ENCODE measurements around the gene SGK1.

The SGK1 gene

DNA sequence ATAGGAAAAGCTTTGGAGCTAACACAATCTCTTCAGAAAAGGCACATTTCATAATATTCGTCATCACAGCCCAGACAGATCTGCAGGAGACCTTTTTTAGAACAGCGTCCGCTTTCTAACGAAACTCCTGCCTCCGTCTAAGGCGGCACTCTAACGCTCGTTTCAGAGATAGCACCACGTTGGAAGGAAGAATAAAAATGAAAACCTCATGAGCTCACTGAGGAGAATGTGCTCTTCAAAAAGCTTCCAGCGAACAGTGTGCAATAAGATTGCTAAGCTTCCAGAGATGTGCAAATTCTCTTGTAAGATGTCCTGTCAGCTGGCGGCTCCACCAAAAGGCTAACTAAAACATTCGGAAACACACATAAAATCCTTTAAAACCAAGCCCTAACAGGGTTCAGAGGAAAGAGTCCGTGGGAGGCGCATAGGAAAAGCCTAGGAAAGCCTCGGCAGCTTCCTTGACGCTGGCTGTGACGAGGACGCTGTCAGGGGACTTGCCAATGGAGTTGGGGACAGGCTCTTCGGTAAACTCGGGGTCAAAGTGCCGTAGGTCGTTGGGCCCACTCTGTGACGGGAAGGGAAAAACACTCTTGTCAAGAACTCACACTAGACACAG lies 147.9 kb downstream of the SGK1 start:
- DNase-seq (ENCODE audit: low read depth) = no peak

DNA sequence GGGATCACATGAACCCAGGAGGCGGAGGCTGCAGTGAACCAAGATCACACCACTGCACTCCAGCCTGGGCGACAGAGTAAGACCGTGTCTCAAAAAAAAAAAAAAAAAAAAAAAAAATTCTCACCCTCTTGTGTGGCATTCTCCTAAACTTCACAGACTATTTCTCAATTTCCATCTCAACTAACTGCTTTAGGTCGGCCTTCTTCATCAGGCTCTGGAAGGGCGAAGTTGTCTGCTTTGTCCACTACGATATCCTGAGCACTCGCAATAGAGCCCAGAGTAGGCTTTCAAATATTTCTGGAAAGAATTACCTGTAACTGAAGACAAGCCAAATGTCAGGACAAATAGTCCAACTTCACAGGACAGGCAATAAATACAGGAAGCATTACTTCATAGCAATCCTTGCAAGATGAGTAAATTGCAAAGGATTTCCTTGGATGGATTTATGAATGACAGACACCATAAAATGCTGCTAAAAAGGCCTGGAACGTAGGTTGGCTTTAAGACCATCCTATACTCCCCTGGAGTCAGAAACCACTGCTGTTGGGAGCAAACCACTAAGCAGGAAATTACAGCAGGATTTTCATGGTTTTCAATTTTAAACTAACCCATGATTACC lies 149.2 kb downstream of the SGK1 start:
- no peak for DNase-seq (ENCODE audit: low read depth)

DNA sequence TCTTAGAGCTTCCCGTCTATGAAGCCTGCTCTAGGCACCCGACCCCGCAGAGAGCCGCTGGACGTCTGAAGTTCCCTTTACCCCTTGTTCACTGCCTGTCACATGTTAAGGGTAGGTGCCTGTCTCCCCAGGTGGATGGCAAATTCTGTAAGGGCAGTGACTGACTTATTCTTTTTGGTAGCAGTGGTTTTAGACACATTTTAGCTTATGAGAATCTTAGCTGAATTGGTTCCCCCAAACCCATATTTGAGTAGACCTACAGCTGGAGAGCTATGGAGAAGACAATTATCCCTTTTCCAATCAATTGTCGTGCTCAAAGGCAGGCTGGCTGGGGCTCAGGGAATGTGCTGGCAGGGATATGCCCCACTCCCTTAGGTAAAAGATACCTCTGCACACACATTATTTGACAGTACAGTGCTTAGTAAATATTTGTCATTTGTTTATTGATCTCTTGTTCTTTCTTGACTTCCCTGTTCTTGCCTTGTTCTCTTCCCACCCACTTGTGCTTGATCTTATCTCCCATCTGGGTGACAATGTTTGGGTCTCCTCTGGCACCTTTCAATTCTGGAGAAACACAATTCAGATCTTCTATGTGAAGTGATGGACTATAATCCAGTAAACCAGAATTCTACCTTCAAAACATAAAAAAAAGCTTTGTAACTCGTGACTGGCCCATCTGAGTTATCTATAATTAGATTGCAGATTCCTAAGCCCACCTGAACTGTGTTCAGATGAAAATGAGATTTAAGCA lies 151.2 kb downstream of the SGK1 start:
- no peak for DNase-seq (ENCODE audit: low read depth)

DNA sequence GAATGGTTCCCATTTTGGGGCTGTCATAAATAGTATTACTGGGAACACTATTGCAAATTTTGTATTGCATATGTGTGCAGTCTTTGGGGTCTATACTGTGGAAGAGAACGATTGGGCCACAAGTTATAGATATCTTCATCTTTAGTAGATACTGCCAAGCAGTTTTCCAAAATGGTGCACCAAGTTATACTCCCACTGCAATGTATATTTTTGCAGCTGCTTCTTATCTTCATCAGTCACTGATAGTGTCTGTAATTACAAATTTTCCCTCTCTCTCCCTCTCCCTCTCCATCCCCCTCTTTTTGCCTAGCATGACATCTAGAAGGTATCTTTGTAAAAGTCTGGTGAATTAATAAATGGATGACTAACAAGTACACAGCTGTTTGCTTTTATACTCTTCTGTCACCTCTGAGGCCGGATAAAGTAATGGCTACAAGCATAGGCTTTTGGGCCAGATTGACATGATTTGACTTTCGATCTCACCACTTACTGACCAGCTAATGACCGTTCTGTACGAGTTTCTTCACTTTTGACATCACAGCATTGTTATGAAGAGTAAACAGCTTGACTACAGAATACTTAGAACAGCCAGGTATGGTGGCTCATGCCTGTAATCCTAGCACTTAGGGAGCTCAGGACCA lies 152.2 kb downstream of the SGK1 start:
- no peak for DNase-seq (ENCODE audit: low read depth)

DNA sequence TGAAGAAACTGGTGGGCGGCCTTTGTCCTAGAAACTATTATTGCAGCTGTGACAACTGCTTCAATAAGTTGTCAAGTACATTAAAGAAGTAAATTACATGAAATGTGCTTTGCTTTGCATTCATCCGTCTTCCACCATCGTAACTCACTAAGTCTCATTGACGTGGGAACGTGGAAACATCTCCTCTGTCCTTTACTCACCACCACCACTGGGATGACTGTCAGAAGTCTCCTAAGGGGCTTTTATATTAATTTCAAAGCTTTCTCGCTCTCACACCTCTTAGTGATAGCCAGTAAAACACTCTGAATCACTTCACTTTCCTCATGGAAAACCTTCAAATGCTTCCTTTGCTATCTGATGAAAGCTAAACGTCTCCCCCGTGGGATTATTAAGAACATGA lies 153.6 kb downstream of the SGK1 start:
- DNase-seq (ENCODE audit: low read depth) = no peak

DNA sequence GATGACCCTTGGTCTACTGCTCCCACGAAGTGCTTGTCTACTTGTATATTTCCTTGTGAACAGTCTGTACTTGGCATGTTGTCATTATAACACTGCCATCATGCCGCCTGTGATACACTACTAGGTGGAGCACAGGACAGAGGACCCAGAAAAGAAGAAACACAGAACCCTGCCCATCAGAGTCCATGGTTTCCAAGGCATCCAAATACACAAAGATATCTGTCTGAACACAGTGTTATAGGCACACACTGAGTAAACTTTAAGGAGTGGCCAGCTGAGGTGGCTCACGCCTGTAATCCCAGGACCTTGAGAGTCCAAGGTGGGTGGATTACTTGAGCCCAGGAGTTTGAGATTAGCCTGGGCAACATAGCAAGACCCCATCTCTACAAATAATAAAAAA lies 155.0 kb downstream of the SGK1 start:
- no peak for DNase-seq (ENCODE audit: low read depth)

DNA sequence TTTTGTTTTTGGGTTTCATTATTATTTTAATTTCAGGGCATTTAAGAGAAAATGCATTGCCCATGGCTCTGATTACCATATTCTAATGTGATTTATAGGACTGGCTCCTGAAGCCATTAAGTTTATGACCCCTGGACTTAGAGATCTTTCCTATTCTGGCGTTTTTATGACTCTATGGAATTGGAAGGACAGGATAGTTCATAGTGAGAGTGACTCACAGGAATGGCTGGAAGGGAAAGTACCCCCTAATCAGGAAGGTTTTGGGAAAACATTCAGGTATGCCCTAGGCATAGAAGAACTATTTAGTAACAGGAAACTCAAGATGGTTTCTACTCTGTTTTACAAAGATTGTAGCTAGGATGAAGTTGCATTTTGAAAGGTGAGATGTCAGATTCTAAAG lies 156.9 kb downstream of the SGK1 start:
- no peak for DNase-seq (ENCODE audit: low read depth)

DNA sequence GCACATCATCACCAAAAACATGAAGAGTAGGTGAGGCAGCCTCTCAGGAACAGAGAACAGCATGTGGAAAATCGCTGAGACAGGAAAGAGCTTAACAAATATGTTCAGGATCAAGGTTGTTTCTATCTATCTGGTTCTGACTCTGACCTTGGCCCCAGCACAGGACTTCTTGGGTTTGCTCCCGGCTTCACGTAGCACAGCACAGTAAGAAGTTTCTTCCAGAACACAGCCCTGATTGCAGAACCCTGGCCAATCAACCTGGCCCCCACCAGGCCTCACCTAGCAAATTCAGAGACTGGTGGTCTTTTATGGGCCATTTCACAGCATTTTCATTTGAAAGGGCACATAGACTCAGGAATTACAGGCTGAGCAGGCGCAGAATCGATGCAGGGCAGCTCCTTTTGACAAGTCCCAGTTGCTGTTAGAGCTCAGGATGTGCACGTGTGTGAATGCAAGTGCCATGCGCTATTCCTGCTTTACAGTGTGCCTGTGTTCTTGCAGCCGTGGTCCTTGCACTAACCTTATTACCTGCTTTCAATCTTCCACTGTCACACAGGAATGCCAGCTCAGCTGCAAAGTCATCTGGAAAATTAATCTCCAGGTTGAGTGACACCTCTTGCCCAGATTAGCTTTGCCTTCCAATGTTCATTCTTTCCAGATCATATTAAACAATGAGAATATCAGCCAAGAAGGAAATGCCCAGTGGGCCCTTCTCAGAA lies 165.0 kb downstream of the SGK1 start:
- no peak for DNase-seq (ENCODE audit: low read depth)

DNA sequence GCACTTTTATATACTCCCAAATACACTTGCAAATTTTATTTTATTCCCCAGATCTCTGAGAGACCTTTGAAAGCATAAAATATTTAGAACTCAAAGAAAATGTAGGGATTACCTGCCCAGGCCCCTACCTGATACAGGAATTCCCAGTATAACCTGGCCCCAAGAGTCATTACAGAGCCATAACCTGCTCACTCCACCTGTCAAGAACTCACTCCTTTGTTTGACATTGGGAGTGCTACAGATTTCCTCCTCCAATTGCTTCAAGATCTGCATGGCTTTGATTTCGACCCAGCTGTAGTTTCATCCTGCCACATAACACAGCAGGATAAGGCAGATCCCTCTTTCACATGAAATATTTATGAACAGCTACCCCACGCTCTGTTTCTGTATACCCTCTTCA lies 169.3 kb downstream of the SGK1 start:
- no peak for DNase-seq (ENCODE audit: low read depth)

DNA sequence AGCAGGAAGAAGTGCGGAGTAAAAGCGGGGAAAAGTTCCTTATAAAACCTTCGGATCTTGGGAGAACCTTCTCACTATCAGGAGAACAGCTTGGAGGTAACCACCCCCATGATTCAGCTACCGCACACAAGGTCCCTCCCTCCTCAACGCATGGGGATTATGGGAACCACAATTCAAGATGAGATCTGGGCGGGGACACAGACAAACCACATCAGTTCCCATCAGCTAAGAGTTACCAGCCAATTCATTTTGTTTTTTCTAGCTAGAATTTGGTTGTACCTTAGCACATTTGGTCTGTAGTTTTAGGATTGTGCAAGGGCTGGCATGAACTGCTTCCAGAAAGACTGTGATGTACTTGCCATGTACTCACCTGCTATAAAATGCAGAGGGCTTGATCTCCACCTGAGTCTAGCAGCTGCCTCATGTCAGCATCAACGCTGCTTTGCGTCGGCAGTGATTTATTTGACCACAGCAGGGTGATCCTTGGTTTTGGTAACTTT lies 170.8 kb downstream of the SGK1 start:
- no peak for DNase-seq (ENCODE audit: low read depth)

DNA sequence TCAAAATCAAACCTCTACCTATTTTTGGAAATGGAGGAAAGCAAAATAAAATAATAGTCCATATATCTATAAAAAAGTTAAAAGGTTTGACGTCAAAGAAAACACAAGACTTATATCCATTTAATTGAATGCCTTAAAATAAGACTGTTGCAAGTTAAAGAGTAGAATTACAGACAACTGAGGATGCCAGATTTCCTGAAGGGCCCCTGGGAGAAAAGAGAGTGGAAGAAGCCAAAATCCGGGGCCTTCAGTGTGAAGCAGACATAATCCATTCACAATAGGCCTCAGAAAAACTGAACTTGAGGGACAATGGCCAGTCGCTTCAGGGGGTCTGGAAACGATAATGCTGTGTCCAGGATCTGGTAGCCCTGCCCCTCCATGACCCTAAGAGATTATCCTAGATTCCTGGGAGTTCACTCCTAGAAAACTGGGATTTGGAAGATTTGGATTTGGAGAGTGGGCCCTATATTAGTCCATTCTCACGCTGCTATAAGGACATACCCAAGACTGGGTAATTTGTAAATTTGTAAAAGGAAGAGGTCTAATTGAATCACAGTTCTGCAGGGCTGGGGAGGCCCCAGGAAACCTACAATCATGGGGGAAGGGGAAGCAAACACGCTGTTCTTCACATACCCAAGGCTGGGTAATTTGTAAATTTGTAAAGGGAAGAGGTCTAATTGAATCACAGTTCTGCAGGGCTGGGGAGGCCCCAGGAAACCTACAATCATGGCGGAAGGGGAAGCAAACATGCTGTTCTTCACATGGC lies 171.5 kb downstream of the SGK1 start:
- DNase-seq (ENCODE audit: low read depth) = no peak

DNA sequence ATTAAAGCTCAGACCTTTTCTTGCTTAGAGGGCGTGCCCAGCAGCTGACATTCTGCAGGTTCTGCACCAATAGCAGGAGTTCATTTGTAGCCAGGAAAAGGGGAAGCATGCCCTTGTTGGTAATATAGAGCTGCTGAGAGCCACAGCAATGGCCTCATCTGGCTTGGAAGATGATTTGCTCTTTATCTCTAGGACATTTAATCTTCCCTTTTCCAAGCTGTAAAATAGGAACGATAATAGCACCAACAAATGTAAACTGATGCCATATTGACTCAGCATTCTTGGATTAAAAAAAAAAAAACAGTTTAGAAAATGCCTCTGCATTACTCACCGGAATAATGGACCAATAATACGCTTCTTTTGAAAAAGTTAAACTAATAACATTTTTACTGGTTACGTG lies 172.1 kb downstream of the SGK1 start:
- no peak for DNase-seq (ENCODE audit: low read depth)

DNA sequence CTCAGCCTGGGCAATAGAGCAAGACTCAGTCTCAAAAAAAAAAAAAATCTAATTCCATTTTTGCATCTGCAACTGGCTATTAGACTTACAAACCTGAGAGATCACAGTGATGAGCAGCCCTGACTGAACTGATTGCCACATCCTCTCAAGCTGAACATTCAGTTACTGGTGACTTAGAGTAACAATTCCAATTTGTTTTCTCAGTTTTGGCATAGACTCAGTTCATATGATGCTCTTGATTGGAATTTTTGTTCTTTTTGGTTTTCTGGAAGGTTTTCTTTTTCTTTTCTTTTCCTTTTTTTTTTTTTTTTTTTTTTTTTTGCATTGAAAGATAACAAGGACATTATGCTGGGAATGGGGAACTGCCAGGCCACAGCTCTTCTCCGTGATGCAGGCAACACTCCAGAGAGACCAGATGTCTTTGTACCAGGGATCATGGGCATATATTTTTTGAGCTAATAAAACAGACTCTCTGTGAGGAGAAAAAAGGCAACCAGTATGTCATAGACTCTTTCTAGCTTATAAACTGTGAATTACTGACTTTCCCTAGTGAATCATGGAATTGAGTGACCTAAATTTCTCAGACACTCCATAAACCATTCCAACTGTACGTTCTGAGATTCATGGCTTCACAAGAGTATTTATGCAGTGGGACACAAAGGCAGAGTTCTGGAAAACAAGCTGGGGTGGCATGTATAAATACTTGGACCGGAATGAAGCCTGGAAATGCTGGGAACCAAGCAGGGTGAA lies 179.5 kb downstream of the SGK1 start:
- no peak for DNase-seq (ENCODE audit: low read depth)

DNA sequence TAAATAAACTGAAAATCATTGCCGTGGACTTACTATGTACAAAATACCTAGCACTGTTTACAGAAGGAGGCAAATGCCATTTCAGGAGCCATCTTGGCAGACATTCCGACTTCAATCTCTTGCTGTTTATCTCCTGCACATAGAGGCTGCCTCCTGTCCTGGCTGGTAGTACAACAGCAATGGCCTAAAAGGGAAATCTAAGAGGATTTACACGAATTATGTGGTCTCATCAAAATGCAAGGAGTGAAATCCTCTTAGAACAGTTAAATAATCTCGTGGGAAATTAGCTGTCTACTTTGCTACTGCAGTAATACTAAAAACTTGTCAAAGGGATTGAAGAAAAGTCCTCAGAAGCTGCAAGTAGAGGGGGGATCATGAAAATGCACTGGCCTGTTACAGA lies 183.3 kb downstream of the SGK1 start:
- no peak for DNase-seq (ENCODE audit: low read depth)

DNA sequence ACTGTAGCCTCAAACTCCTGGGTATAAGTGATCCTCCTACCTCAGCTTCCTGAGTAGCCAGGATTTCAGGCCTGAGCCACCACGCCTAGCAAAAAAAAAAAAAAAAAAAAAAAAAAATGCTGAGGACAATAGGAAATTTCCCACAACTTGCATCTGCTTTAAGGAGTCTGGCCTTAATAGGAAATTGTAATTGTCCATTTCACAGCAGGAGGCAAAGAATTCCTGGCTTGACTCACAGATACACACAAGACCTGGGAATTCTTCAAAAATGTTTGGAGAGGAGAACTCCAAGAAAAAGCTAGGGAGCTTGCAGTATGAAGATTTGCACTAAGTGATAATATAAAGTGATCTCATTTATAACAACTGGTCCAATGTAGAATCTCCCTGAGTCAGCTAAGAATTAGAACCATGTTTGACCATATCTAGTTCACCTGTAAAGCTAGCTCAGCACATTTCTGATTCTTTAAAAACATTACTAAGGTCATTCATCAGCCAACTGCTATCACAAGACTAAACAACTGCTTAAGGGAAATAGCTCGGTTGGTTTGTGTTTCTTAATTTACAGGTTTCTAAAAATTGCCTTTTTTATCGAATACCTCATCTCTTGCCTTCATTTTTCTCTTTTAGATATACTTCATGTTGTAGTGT lies 185.3 kb downstream of the SGK1 start:
- no peak for DNase-seq (ENCODE audit: low read depth)

DNA sequence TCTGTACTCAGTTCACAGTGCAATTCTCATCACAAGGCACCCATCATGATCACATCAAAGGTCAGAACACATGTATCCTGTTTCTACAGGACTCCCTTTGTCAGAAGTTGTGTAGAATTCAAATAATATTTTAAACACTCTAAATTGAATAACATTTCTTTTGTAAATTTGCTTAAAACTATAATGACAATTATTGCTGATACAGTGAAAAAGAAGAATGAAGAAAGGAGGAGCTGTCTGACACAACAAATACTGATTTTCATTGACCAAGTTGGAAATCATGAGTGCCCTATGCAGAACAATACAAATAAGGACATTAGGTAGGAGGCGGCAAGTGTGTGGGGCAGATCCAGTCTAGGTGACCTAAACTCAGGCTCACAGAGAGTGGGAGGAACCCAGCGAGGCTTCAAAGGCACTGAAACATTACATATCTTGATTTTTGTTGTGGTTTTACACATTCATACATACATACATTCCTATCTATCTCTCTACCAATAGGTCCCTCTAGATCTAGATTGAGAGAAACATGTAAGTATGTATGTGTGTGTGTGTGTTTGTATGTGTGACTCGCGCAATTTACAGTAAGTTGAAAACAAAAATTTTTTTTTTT lies 186.3 kb downstream of the SGK1 start:
- DNase-seq (ENCODE audit: low read depth) = no peak

DNA sequence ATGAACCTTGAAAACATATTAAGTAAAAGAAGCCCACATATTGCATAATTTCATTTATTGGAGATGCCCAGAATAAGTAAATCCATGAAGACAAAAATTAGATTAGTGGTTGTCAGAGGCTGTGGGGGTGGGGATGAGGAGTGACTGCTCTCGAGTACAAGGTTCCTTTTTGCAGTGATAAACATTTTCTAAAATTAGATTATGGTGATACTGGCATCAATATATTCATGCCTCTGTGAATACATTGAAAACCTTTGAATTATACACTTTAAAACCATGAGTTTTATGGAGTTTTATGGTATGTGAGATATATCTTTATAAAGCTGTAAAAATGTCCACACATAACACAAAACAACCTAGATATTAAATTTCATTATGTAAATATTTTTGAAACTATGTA lies 189.8 kb downstream of the SGK1 start:
- no peak for DNase-seq (ENCODE audit: low read depth)

DNA sequence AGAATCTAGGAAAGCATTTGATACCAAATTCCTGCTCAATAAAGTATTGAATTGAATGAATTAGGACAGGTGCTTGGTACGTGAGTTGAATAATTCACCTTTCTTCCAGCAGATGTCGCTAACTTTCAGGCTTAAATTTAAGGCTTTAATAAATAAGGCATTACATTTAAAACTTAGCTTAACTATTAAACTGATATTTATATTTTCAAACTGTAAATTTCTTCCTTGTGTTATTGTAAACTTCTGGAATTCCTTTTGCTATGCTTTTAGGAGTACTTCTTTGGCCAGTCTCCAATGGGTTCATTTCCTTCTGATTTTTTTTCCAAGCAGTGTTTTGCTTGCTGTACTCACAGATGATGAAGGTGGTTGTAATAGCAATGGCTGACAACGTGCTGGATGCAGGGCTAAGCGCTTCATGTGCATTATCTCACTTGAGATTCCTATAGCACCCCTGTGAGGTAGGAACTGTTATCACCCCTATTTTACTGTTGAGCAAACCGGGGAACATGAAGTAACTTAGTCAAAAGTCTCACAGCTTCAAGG lies 194.2 kb downstream of the SGK1 start:
- no peak for DNase-seq (ENCODE audit: low read depth)

DNA sequence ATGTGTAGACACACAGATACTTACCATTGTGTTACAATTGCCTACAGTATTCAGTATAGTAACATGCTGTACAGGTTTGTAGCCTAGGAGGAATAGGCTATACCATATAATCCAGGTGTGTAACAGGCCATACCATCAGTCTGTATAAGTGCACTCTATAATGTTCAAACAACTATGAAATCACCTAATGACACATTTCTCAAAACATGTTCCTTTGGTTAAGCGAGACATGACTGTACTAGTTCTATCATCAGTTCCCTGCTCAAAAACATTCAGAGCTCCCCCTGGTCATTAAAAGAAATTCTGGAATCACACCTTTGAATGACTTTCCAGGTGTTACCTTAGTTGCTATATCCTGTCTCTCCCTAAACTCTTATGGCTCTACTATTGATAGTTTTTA lies 195.1 kb downstream of the SGK1 start:
- DNase-seq (ENCODE audit: low read depth) = no peak

DNA sequence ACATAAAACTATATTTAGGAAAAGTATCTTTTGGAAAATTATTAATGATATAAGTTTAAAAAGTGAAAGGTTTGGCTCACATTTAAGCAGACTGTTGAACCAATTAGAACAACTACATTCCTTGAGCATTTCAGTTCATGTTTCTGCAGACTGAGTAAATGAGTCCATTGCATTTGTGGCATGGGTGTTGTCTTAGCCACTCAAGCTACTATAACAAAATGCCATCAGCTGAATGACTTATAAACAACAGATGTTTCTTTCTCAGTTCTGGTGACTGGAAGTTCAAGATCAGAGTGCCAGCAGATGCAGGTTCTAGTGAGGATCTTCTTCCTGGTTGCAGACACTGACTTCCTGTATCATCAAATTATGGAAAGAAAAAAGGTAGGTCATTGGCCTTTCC lies 198.4 kb downstream of the SGK1 start:
- DNase-seq (ENCODE audit: low read depth) = no peak

Data from stimulated activated CD8-positive, alpha-beta memory T cell treated with anti-CD3 and anti-CD28 coated beads, Interleukin-4, amount 100 ng/mL, for 24 hours (primary cell).